ENCODE data around the gene ATP8A1. TPM values are rescaled to one million over a fixed set of nuclear protein-coding genes. Genes with fewer than 3 reads are reported as not detected.

Gene ATP8A1
- total RNA-seq, 1 donor from 2014 or later, result 278 TPM

DNA sequence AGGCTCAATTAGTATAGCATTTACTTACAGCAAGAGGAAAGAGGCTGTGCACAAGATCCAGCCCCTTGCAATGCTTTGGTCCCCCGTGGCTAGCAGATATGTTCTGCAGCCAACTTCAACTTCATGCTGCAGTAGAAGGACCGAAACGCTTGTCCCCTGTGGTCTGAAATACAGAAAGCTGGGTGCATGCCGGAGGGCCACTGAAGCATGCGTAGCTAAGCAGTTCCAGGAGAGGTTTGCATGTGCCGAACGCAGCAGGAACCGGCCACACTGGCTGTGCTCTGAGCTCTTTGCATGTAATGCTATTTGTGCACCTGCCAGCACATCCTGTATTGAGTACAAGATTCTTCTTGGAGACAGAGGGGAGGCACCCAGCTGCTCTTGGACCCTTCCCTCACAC is 295.4 kb downstream of the ATP8A1 start:
- no peaks in the 10 kb centered on the region for H3K36me3 Mint-ChIP-seq (ENCODE audit: unreplicated experiment)
- DNase-seq, result no peak
- TF ChIP-seq CTCF (IDR thresholded peaks at IDR 0.05; ENCODE audit: partially characterized antibody, unreplicated experiment), result no peak
- H3K4me1 Mint-ChIP-seq (ENCODE audit: low read depth, unreplicated experiment), result no peaks in the 10 kb centered on the region
- H3K27me3 Mint-ChIP-seq (ENCODE audit: unreplicated experiment), result no peaks in the 10 kb centered on the region
- no peak overlapping the region for H3K27ac Mint-ChIP-seq (ENCODE audit: unreplicated experiment)
- no peak overlapping the region for H3K4me3 Mint-ChIP-seq (ENCODE audit: unreplicated experiment)
- no peaks in the 10 kb centered on the region for H3K9me3 Mint-ChIP-seq (ENCODE audit: unreplicated experiment)

DNA sequence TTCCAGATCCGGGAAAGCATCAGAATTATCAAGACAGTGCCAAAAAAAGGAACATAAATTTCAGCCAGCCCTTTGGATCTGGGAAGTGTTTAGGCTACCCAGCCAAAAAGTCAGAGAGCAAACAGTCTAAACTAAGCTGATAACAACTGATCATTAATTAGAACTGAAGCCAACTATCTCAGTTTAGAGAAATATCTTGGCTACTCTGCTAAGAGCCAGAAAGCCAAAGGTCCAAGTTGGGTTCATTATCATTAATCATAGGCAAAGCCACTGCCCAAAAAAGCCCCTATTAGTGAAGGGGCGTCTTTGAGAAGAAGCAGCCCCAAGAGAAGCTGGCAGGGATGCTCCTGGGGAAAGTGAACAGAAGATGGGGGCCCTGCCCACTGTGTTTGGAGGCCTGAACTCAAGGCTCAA is 296.6 kb downstream of the ATP8A1 start:
- Mint-ChIP-seq H3K4me3 (ENCODE audit: unreplicated experiment) (no peak overlapping the region), H3K36me3 (ENCODE audit: unreplicated experiment) (no peaks in the 10 kb centered on the region), H3K4me1 (ENCODE audit: low read depth, unreplicated experiment) (no peaks in the 10 kb centered on the region), H3K9me3 (ENCODE audit: unreplicated experiment) (no peaks in the 10 kb centered on the region), H3K27me3 (ENCODE audit: unreplicated experiment) (no peaks in the 10 kb centered on the region), H3K27ac (ENCODE audit: unreplicated experiment) (no peak overlapping the region)
- DNase-seq, result no peak
- TF ChIP-seq CTCF (IDR thresholded peaks at IDR 0.05; ENCODE audit: partially characterized antibody, unreplicated experiment), result no peak

DNA sequence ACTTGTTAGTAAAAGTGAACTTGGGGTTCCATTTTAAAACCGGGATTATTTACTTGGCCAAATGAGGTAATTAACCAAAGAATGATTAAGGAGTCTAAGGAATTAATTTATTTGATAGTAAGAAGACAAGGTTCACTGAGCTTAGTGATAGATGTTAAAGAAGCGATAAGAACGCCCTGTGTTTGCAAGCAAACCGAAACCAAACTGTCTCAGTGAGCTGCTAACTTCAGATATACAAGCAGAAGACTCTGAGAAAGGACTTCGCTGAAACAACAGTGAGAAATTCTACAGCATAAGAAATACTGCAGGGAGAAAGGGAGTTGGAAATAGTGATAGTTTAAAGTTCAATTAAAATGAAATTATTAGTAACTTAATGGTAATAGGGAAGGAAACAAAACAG is 297.2 kb downstream of the ATP8A1 start:
- Mint-ChIP-seq H3K27ac (ENCODE audit: unreplicated experiment) (no peak overlapping the region), H3K27me3 (ENCODE audit: unreplicated experiment) (no peaks in the 10 kb centered on the region), H3K4me1 (ENCODE audit: low read depth, unreplicated experiment) (no peaks in the 10 kb centered on the region), H3K36me3 (ENCODE audit: unreplicated experiment) (no peaks in the 10 kb centered on the region), H3K9me3 (ENCODE audit: unreplicated experiment) (no peaks in the 10 kb centered on the region), H3K4me3 (ENCODE audit: unreplicated experiment) (no peak overlapping the region)
- TF ChIP-seq CTCF (IDR thresholded peaks at IDR 0.05; ENCODE audit: partially characterized antibody, unreplicated experiment), result no peak
- no peak for DNase-seq

Other genes with a start within 250 kb of the ATP8A1 start
- not detected for gene GRXCR1, start 235.6 kb upstream of the ATP8A1 start, total RNA-seq (ENCODE audit: unreplicated experiment)